ENCODE measurements around the gene EPN2. TPM values are rescaled to one million over a fixed set of nuclear protein-coding genes. Genes with fewer than 3 reads are reported as not detected.

EPN2 gene
- total RNA-seq, 1 experiment from 2014 or later, result 73.1 TPM

- TF ChIP-seq EGR1 (IDR thresholded peaks at IDR 0.05; ENCODE audit: low read depth), result no peak
- no peak for TF ChIP-seq ZFX (IDR thresholded peaks at IDR 0.05)
- no peak for TF ChIP-seq SIN3A (IDR thresholded peaks at IDR 0.05; ENCODE audit: low read depth)
- TF ChIP-seq CBX3 (IDR thresholded peaks at IDR 0.05; ENCODE audit: low read depth), result no peak
- no peak for TF ChIP-seq RAD21 (IDR thresholded peaks at IDR 0.05; ENCODE audit: low read depth)
- no peak for TF ChIP-seq ATF3 (IDR thresholded peaks at IDR 0.05)
- TF ChIP-seq EZH2phosphoT487 (IDR thresholded peaks at IDR 0.05; ENCODE audit: borderline replicate concordance), result no peak
- no peak for TF ChIP-seq SP1 (IDR thresholded peaks at IDR 0.05; ENCODE audit: low read depth)
- TF ChIP-seq TCF7L2 (IDR thresholded peaks at IDR 0.05; ENCODE audit: borderline replicate concordance, extremely low read depth, insufficient read depth, insufficient read length), result no peak
- TF ChIP-seq ZBTB33 (IDR thresholded peaks at IDR 0.05; ENCODE audit: extremely low read depth, insufficient replicate concordance, low read length), result no peak
- TF ChIP-seq EZH2 (IDR thresholded peaks at IDR 0.05), result no peak
- Histone ChIP-seq H3K27me3 (ENCODE audit: insufficient read depth, low read length) (no peaks in the 10 kb centered on the region), H3K9me2 (ENCODE audit: insufficient read depth) (no peaks in the 10 kb centered on the region), H3K4me3 (replicated peaks in 1 of 2; ENCODE audit: low read depth in 1 of 2, low read length in 2 of 2) (no peak overlapping the region), H2AFZ (ENCODE audit: low read depth, low read length, poor library complexity, severe bottlenecking) (no peak overlapping the region), H3K27ac (ENCODE audit: low read depth, low read length) (no peak overlapping the region), H4K20me1 (ENCODE audit: insufficient read depth) (no peaks in the 10 kb centered on the region; the same call in 1 of the 2 replicates), H3K9me3 (ENCODE audit: control insufficient read depth in 1 of 2, insufficient read depth in 1 of 2, low read depth in 1 of 2, low read length in 2 of 2) (no peaks in the 10 kb centered on the region), H3K9ac (ENCODE audit: low read length) (no peak overlapping the region), H3K36me3 (ENCODE audit: control insufficient read depth in 1 of 2, insufficient read depth in 2 of 2, low read length in 2 of 2) (peaks cover 0 to 7% of the 10 kb centered on the region in 2 experiments; a peak in 1 of 4 replicates), H3K4me2 (ENCODE audit: low read length) (no peak overlapping the region), H3K4me1 (ENCODE audit: control insufficient read depth in 1 of 2, insufficient read depth in 2 of 2, low read length in 2 of 2) (peaks cover 37 to 66% of the 10 kb centered on the region in 2 experiments), H3K79me2 (ENCODE audit: insufficient read depth, low read length) (peaks cover 91% of the 10 kb centered on the region)
- no TSS peak for BruUV-seq (replicated peaks)
- no peak for DNase-seq (ENCODE audit: low read depth, low spot score)
- no peak for ATAC-seq
- ChIA-PET CTCF (no interaction called here), RAD21 (ENCODE audit: low non-redundant PET in 1 of 2, low total read pairs in 2 of 2, uncharacterized antibody in 2 of 2, unreplicated experiment in 2 of 2) (no interaction called here), POLR2A (no interaction called here)
- intact Hi-C loops (cut with micrococcal nuclease), result no loop called here
Measured at GRCh38 chr17:19244357-19244756, 7.2 kb downstream of the EPN2 start.
